ENCODE data around the gene PIP5K1B.
A peak's percentile ranks its signal among the peaks of the same experiment; 100 is the strongest.

The PIP5K1B gene

GRCh38 chr9:68780720-68781119 is 75.7 kb downstream of the PIP5K1B start:
- H3K9ac ChIP-seq = peak overlapping the region; percentile 85
- peaks cover 26% of the 10 kb centered on the region for H3K79me2 ChIP-seq (ENCODE audit: insufficient read depth, low read depth)
- peak overlapping the region; percentile 97; the same call in 1 of the 2 replicates for H2AFZ ChIP-seq (ENCODE audit: low read depth)
- H3K27me3 ChIP-seq (ENCODE audit: insufficient read depth, low read depth) = no peaks in the 10 kb centered on the region
- H3K4me1 ChIP-seq (ENCODE audit: low read depth, poor library complexity, severe bottlenecking) = peaks cover 46% of the 10 kb centered on the region
- H4K20me1 ChIP-seq (ENCODE audit: insufficient read depth) = no peaks in the 10 kb centered on the region
- TF ChIP-seq, protein P1, sequence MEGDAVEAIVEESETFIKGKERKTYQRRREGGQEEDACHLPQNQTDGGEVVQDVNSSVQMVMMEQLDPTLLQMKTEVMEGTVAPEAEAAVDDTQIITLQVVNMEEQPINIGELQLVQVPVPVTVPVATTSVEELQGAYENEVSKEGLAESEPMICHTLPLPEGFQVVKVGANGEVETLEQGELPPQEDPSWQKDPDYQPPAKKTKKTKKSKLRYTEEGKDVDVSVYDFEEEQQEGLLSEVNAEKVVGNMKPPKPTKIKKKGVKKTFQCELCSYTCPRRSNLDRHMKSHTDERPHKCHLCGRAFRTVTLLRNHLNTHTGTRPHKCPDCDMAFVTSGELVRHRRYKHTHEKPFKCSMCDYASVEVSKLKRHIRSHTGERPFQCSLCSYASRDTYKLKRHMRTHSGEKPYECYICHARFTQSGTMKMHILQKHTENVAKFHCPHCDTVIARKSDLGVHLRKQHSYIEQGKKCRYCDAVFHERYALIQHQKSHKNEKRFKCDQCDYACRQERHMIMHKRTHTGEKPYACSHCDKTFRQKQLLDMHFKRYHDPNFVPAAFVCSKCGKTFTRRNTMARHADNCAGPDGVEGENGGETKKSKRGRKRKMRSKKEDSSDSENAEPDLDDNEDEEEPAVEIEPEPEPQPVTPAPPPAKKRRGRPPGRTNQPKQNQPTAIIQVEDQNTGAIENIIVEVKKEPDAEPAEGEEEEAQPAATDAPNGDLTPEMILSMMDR (conservative IDR thresholded peaks at IDR 0.05; ENCODE audit: low read depth, low read length) = no peak
- no peak overlapping the region for H3K4me3 ChIP-seq (IDR thresholded peaks at IDR 0.05; ENCODE audit: insufficient read depth, low read depth, low read length)
- peak overlapping the region; percentile 86 for H3K4me2 ChIP-seq
- no peaks in the 10 kb centered on the region; the same call in 1 of the 2 replicates for H3K36me3 ChIP-seq (ENCODE audit: insufficient read depth)
- H3K27ac ChIP-seq = peak overlapping the region; percentile 91; the same call in 1 of the 2 replicates

DNA sequence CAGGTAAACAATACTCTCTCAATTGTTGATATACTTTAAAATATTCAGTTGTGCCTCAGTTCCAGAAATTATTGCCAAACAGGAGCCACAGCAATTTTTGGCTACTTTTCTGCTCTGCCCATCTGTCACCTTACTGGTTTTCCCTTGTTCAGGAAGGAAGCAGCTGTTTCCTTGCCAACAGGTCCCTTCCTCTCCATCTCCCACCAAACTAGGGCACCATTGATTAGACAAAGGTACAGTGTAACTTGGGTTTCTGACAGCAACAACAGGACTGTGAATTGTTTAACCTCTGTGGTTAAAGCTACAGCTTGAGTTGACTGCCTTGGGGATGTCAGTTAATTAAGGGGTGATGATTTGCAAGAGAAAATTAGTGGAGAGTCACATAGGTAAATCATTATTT is 76.9 kb downstream of the PIP5K1B start:
- no peaks in the 10 kb centered on the region for H4K20me1 ChIP-seq (ENCODE audit: insufficient read depth)
- H3K4me3 ChIP-seq (IDR thresholded peaks at IDR 0.05; ENCODE audit: insufficient read depth, low read depth, low read length) = no peak overlapping the region
- TF ChIP-seq, protein P1 (conservative IDR thresholded peaks at IDR 0.05; ENCODE audit: low read depth, low read length) = no peak
- no peak overlapping the region for H2AFZ ChIP-seq (ENCODE audit: low read depth)
- no peak overlapping the region for H3K9ac ChIP-seq
- no peak overlapping the region; the same call in 1 of the 2 replicates for H3K4me2 ChIP-seq
- H3K27me3 ChIP-seq (ENCODE audit: insufficient read depth, low read depth) = no peaks in the 10 kb centered on the region
- no peak overlapping the region for H3K27ac ChIP-seq
- peaks cover 26% of the 10 kb centered on the region for H3K79me2 ChIP-seq (ENCODE audit: insufficient read depth, low read depth)
- H3K4me1 ChIP-seq (ENCODE audit: low read depth, poor library complexity, severe bottlenecking) = peaks cover 44% of the 10 kb centered on the region
- no peaks in the 10 kb centered on the region; the same call in 1 of the 2 replicates for H3K36me3 ChIP-seq (ENCODE audit: insufficient read depth)

DNA sequence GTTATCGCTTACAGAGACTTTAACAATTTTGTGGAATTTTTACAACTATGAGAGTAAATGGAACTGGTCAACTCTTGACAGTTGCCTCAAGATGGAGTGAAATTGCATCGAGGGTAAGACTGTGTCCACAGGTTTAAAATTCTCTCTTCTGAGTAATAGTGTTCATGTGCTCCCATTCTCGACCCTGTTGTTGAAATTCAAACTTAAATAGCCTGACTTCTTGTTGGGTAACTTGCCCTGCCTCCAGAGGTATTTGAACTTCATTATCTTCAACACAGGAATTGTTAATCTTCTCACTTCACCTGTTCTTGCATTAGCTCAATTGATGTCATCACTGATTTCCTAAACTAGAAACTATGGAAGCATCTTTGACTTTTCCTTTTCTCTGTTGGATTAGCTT is 77.5 kb downstream of the PIP5K1B start:
- Histone ChIP-seq H3K27me3 (ENCODE audit: insufficient read depth, low read depth) (no peaks in the 10 kb centered on the region), H4K20me1 (ENCODE audit: insufficient read depth) (no peaks in the 10 kb centered on the region), H3K27ac (no peak overlapping the region), H2AFZ (ENCODE audit: low read depth) (no peak overlapping the region), H3K36me3 (ENCODE audit: insufficient read depth) (no peaks in the 10 kb centered on the region; the same call in 1 of the 2 replicates), H3K4me3 (IDR thresholded peaks at IDR 0.05; ENCODE audit: insufficient read depth, low read depth, low read length) (no peak overlapping the region), H3K4me2 (peak overlapping the region; percentile 14; the same call in 1 of the 2 replicates), H3K4me1 (ENCODE audit: low read depth, poor library complexity, severe bottlenecking) (peaks cover 44% of the 10 kb centered on the region), H3K79me2 (ENCODE audit: insufficient read depth, low read depth) (peaks cover 26% of the 10 kb centered on the region), H3K9ac (no peak overlapping the region)
- TF ChIP-seq, protein P1 (conservative IDR thresholded peaks at IDR 0.05; ENCODE audit: low read depth, low read length) = no peak

- no peak overlapping the region for H2AFZ ChIP-seq (ENCODE audit: low read depth)
- H3K9ac ChIP-seq = no peak overlapping the region
- H3K4me3 ChIP-seq (IDR thresholded peaks at IDR 0.05; ENCODE audit: insufficient read depth, low read depth, low read length) = no peak overlapping the region
- H3K27ac ChIP-seq = no peak overlapping the region
- H3K36me3 ChIP-seq (ENCODE audit: insufficient read depth) = no peaks in the 10 kb centered on the region; the same call in 1 of the 2 replicates
- peaks cover 30% of the 10 kb centered on the region for H3K4me1 ChIP-seq (ENCODE audit: low read depth, poor library complexity, severe bottlenecking)
- no peaks in the 10 kb centered on the region for H3K27me3 ChIP-seq (ENCODE audit: insufficient read depth, low read depth)
- H3K4me2 ChIP-seq = no peak overlapping the region
- no peaks in the 10 kb centered on the region for H4K20me1 ChIP-seq (ENCODE audit: insufficient read depth)
- TF ChIP-seq, protein P1 (conservative IDR thresholded peaks at IDR 0.05; ENCODE audit: low read depth, low read length) = no peak
- peaks cover 19% of the 10 kb centered on the region for H3K79me2 ChIP-seq (ENCODE audit: insufficient read depth, low read depth)
Measured at GRCh38 chr9:68785965-68786364, 80.9 kb downstream of the PIP5K1B start.
